SH-SY5Y (cell line): ENCODE measurements around the gene SYT17.

Experiments used
- GATA2 ChIP-seq: IDR thresholded peaks from 2 replicates; pipeline ENCODE4 v1.6.1; 2011; ENCODE audit warnings: mild to moderate bottlenecking, low read depth, low read length
- GATA3 ChIP-seq: IDR thresholded peaks from 2 replicates; pipeline ENCODE4 v1.6.1; 2011; ENCODE audit warnings: low read depth, mild to moderate bottlenecking, low read length, moderate library complexity

Gene SYT17

GRCh38 chr16:19132898-19133297, 35.1 kb upstream of the SYT17 start:
- TF ChIP-seq GATA2, result no peak

- TF ChIP-seq GATA2 (no peak), GATA3 (no peak)
These were observed 34.4 kb upstream of the SYT17 start for GRCh38 chr16:19133600-19133999.

- TF ChIP-seq GATA3 (no peak), GATA2 (no peak)
These were observed 32.7 kb upstream of the SYT17 start for GRCh38 chr16:19135201-19135842.

- TF ChIP-seq GATA3 (no peak), GATA2 (no peak)
These were observed 32.1 kb upstream of the SYT17 start for GRCh38 chr16:19135896-19136438.

GRCh38 chr16:19136549-19137196, 31.4 kb upstream of the SYT17 start:
- TF ChIP-seq GATA2 (no peak), GATA3 (no peak)

GRCh38 chr16:19137201-19138128, 30.6 kb upstream of the SYT17 start:
- TF ChIP-seq GATA2 (no peak), GATA3 (no peak)

- no peak for TF ChIP-seq GATA3
- peak; percentile 62 for TF ChIP-seq GATA2
These were observed 29.4 kb upstream of the SYT17 start for GRCh38 chr16:19138601-19139000.

- no peak for TF ChIP-seq GATA3
- no peak for TF ChIP-seq GATA2
These were observed 28.5 kb upstream of the SYT17 start for GRCh38 chr16:19139436-19140091.

- no peak for TF ChIP-seq GATA3
- no peak for TF ChIP-seq GATA2
These were observed 27.6 kb upstream of the SYT17 start for GRCh38 chr16:19140396-19140795.

- TF ChIP-seq GATA3 (no peak), GATA2 (no peak)
These were observed 25.0 kb upstream of the SYT17 start for GRCh38 chr16:19142939-19143598.

- TF ChIP-seq GATA2, result no peak
- TF ChIP-seq GATA3, result no peak
These were observed 24.5 kb upstream of the SYT17 start for GRCh38 chr16:19143599-19143956.

- no peak for TF ChIP-seq GATA3
- TF ChIP-seq GATA2, result no peak
These were observed 23.0 kb upstream of the SYT17 start for GRCh38 chr16:19145010-19145409.

- TF ChIP-seq GATA2 (no peak), GATA3 (no peak)
These were observed 20.9 kb upstream of the SYT17 start for GRCh38 chr16:19147126-19147525.
